ENCODE measurements around the gene TP73.

The TP73 gene

DNA sequence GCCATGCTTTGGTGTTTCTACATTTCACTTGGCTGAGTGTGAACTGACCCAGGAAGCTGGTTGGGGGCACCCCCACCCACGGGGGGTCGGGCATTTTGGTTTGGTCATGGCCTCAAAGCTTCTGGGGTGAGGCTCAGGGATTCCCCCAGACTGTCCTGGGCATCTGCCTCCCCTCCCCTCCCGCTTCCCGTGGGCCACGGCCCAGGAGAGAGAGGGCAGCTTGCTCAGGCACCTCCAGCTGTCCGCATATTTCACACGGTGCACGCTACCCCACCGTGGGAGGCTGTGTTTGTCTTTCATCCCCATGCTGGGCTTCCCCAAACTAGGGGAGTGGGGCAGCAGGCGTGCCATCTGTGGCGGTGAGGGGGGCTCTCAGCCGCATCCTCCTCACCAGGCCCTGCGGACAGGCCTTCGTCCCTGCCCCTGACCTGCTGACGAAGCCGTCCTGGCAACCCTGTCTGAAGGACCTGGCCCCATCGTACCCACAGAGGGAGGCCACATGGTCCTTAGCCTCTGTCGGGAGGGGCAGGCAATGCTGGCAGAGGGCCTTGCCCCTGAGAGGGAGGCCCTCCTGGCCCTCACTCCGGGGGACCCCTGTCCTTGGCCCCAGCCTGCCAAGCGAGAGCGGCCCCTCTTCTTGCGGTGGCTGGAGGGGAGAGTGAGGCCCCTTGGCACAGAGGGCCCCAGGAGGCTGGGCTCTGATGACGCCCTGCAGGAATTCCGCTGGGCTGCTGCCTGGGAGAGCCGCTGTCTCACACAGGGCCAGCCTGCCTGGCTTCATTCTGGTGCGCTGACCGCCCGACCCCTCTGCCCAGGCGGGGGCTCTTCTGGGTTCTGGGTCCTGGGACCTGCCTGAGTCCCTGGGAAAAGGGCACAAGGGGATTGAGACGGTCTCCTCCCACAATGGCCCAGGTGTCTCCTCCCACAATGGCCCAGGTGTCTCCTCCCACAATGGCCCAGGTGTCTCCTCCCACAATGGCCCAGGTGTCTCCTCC is 22.1 kb downstream of the TP73 start:
- DNase-seq = no peak

DNA sequence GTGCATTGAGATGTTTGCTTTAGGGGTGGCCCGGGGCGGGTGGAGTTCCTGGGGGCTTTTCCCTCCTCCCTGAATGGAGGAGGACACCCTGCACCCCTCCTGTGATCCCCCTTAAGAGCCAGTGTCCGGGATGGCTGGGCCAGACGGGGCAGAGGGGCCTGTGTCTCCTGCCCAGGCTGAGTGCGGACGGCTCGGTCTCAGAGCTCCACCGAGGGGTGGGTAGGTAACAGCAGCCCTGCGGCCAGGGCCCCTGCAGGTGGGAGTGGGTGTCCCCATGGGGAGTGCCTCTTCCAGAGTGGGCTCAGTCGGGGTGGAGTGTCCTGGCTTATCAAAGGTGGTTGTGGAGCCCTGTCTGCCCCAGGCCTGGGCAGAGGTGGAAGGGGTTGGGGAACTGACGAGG is 23.1 kb downstream of the TP73 start:
- DNase-seq = no peak

DNA sequence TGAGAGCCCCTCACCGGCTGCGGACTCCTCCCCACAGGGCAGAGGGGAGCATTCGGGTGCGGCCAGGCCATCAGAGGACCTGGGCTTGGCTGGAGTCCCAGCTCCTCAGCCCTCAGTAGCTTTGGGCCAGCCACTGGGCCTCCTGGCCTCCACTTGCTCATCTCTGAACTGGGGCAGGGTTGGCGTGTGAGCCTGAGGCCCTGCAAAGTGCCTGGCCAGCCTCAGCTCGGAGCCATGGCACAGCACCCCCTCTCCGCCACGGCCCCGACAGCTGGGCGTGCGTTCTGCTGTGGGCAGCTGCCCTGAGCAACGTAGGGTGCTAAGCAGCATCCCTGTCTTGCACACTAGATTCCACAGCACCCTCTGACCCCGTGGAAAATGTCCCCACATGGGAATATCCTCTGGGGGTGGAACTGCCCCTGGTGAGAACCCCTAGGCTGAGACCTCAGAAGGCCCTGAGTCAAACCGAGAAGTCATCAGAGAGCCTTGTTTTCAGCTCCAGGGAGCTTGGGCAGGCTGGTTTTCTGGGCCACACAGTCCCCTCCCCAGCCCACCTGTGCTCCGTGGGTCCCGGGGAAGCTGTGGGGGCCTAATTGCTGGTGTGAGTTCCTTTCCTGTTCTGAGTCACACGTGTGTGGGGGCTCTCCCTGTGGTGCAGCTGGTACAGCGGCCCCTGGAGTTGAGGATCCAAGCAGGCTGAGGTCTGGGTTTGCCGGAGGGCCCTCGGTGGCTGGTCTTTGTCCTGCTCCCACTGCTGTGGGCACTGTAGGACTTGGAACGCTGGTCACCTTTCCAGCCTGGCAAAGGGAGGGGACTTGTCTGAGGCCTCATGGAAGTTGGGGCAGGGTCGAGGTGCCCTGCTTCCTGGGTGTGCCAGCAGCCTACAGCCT is 24.5 kb downstream of the TP73 start:
- no peak for DNase-seq

DNA sequence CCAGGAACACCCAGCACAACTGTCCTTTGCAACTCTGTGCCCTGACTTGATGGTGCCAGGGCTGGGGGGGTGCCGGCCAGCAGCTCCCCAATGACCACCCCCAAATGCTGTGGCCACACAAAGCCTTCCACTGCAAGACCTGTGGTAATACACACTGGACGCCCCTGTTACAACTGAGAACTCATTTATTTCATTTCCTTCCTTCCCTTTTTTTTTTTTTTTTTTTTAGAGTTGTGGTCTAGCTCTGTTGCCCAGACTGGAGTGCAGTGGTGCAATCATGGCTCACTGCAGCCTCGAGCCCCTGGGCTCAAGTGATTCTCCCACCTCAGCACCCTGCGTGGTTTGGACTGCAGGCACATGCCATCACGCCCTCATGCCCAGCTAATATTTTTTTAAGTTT is 25.2 kb downstream of the TP73 start:
- peak; percentile 34 for DNase-seq

DNA sequence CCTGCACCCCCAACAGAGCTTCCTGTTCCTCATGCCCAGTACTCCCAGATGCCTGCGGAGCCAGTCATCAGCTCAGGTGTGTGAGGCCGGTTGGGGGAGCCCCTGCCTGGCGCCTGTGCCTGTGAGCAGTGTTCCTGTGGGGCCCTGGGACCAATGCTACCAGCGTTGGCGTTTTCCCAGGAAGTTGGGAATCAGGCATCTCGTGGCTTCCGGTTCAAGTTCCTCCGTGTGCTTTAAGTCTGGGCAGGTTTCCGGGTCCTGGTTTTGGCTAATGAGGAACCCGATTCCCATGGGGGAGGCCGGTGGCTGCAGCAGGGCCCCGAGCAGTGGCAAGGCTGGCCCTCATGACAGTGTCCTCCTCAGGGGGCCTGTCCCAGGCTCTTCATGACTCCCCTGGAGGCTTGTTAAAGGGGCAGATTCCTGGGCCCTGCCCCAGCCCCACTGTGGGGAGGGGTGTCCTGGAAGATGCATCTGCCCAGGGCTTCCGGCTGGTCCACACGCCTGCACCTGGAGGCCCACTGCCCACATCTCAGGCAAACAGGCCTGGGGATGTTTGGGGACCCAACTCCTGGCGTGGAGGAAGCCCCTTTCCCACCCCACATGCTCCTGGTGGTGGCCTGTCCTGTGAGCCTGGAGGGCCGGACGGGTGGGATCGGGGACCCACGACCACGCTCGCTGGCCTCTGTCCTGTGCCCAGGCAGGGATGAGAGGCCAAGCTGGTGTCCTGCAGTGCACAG is 26.2 kb downstream of the TP73 start:
- DNase-seq = no peak

DNA sequence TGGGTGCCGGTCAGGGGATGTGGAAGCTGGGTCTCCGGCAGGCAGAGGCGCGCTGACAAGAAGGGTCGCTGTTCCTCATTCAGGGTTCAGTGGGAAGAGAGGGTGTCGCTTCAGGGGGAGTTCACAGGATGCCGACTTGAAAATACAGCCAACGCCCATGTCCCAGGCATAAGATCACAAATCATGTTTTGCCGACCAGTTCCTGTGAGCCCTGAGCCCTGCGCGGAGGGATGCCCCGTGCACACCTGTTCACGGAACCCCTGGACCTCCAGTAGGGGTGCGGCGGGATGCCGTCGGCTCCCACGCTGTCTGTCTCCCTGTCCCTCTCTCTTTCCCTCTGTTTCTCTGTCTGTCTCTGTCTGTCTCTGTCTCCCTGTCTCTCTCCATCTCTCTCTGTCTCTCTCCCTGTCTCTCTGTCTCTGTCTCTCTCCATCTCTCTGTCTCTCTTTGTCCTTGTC is 26.8 kb downstream of the TP73 start:
- DNase-seq = no peak

DNA sequence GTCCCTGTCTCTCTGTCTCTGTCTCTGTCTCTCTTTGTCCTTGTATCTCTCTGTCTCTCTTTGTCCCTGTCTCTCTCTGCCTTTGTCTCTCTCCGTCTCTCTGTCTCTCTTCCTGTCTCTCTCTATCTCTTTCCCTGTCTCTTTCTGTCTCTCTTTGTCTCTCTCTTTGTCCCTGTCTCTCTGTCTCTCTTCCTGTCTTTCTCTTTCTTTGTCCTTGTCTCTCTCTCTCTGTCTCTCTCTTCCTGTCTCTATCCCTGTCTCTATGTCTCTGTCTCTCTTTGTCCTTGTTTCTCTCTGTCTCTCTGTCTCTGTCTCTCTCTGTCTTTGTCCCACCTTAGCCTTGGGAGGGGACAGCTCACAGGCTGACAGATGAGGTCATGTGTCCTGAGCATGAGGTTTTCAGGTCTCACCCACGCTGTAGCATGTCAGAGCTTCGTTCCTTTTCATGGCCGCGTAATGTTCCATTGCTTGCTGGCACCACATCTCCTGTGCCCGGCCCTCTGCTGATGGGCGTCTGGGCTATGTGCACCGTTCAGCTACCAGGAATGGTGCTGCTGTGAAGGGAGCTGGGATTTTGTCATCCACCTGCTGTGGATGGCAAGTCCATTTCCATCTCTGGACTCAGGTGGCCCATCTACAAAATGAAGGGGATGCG is 27.6 kb downstream of the TP73 start:
- DNase-seq = no peak

DNA sequence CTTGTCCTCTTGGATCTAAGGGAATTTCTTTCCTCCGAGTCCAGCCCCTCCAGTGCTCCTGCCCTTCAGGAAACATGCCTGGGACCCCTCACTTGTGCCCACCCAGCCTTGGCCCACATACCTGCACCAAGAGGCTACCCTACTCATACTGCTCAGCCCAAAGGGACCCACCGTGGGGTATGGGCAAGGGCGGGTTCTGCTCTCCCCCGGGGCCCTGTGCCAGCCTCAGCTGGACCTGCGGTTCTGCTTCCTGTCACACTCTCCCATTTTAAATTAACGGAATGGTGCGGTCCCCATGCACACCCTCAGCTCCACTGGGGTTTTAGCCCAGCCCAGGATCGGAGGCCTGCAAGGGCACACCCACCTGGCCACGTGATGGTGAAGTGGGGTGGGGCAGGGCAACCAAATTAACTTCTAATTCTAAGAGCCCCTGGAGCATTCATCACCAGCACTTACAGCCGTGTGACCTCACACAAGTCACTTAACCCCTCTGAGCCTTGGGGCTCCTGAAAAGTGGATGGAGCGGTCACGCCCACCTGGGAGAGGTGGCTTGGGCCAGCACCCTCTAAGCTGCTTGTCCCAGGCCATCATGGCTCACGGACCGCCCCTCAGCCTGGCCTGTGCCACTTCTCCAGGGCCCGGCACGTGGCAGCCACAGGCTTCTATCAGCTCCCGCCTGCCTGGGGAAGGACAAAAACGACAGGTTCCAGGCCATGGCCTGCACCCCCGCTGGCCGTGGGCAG is 28.3 kb downstream of the TP73 start:
- DNase-seq = no peak

DNA sequence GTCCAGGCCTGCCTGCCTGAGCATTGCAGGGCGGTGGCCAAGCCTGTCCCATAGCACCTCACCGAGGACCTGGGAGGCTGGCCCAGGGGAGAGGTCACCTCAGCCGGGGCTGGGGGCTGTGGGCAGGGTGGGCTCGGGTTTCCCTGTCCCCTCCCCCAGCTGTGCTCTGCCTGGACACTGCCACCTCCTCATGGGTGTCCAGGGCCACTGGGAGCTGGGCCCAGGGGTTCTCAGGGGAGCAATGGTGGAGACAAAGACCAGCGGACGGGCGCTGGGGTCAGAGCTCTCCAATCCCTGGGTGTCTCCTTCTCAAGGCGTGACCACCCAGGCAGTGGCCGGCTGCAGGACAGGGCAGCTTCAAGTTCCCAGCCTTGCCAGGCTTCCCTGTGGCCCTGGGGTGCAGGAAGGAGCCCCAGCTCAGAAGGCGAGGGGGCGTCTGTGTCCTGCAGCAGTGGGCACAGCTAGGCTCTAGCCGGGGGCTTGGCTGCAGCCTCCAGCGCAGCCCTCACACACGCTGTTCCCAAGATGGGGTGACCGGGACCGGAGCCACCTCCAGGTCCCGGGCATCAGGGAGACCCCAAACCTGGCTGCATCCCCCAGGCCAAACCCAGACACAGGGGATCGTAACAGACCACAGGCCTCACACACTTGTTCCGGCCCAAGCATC is 29.0 kb downstream of the TP73 start:
- DNase-seq = no peak

DNA sequence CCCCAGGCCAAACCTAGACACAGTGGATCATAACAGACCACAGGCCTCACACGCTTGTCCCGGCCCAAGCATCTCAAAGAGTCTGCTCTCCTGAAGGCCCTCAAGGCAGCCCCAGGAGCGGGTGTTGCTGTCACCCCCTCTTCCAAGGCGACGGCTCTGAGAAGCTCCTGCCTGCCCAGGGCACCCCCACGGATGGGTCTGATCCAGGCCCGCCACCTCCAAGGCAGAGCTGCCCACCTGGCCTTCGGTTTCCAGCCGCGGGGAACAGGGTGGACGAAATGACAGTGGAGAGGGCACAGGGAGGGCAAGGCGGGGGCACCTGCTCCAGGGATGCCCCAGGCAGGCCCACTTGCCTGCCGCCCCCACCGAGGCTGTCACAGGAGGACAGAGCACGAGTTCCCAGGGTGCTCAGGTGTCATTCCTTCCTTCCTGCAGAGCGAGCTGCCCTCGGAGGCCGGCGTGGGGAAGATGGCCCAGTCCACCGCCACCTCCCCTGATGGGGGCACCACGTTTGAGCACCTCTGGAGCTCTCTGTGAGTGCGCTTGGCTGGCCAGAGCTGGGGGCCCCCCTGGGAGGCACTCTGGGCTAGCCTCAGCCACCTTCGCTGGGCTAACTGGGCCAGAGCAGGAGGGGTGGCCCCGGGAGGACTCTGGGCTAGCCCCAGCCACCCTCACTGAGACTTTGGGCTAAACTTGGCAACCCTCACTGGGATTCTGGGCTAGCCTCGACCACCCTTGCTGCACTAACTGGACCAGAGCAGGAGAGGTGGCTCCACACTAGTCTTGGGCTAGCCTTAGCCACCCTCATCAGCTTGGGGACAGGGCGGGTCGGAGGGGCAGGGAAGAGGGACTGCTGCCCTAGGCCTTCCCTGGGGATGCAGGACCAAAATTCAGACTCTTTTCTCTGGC is 29.8 kb downstream of the TP73 start:
- no peak for DNase-seq

DNA sequence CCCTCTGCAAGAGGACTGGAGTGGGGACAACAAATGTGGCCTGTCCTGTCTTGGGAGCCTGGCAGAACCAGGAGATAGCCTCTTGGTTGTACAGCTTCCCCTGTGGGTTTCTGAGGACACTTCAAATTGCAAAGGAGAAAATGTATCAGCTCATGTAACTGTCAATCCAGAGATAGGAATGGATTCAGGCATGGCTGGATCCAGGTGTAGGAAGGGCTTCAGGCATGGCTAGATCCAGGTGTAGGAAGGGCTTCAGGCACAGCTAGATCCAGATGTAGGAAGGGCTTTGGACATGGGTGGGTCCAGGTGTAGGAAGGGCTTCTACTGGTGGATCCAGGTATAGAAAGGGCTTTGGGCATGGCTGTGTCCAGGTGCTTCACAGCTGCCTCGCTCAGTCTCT is 30.9 kb downstream of the TP73 start:
- DNase-seq = no peak

DNA sequence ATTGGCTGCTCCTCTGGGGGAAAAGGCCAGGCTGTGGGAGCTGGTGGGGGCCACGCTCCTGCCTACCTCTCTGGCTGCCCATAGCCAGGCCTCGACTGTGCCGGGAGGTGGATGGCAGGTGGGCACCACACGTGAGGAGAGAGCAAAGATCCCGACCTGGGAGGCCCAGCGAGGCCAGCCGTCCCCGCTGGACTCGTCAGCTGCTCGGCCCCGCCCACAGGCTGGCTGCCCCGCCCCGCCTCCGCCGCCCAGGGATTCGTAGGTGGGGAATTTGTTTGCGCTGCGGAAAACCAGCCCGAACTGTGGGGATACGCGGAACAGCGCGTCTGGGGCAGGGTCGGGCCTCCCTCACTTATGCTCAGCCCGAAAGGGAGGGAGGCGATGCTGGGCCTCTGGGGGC is 31.7 kb downstream of the TP73 start:
- no peak for DNase-seq

DNA sequence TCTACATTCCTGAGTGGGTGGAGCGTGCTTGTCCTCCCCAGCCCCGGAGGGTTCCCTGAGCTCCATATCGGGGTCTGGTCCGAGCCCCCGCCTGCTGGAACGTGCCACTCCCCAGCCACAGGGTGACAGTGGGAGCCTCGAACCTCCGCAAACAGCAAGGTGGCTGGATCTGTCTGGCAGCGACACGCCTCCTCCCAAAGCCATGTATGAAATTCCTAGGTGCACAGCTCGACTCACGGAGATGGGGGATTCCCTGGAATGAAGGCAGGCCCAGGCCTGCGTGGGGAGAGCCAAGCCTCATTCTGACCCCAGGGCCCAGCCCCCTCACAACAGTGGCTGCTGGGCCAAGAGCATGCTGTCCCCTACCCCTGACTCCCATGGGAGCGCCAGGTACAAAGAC is 32.9 kb downstream of the TP73 start:
- no peak for DNase-seq

DNA sequence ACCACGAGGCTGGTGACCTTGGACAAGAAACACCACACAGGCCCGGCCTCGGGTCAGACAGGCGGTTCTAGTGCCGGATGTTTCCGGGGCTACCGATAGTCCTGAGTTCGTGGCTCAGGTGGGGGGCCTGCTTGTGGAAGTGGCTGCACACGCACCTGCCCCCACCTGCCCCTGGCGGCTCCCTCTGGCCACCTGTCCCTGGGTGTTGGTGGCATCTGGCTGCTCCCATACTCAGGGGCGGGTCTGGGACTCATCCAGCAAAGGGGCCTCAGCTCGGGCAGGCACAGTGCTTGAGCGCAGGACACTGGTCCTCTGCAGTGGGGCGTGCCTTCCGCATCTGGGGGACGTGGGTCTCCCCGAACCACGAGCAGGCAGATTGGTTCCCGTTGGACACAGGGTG is 33.6 kb downstream of the TP73 start:
- no peak for DNase-seq

DNA sequence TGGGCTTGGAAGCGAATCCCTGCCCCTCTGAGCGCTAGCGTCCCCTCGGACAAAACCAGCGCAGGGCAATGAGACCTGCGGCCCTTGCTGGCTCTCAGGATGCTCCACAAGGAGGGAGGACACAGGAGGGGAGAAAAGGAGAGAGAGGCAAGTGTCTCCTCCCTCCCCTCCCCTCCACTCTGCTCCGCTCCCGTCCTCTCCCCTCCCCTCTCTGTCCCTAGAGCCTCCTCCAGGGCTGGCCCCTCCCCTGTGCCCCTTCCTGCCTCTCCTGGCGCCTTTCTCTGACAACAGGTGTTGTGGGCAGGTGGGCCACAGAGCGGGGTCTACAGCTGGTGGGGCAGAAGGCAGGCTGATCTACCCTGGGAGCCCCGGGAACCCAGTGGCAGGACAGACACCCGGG is 35.2 kb downstream of the TP73 start:
- no peak for DNase-seq

DNA sequence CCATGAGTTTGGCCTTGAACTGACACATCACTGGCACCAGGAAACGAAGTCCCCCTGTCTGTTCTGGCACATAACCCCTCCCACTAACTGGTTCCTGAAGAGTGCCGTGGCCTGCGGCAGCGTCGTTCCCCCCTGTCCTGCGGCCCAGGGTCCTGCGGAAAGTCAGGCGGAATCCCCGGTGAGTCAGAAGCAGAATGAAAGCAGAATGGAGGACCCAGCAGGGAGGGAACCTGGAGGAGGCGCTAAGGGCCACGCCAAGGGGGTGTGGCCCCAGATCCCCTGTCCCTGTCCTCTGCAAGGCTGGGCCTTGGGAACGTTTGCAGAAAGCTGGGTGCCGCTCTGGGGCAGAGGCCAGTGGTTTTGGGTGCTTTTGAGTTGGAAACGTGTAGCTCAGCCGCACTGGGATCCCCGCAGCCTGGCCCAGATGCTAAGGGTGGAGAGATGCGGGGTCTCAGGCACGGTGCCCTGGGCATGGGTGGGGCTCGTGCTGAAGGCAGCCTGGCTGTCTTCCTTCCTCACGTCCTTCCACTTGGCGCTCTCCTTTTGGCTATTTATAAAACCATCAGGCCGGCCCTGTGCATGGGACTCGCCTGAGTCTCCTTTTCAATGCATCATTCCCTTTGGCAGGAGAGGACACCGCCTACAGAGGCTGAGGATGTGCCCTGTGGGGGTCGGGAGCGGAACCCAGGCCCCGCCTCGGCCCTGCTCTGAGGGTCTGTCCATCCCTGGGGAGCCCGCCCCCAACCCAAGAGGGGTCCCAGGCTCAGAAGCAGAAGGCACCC is 36.2 kb downstream of the TP73 start:
- DNase-seq = no peak

DNA sequence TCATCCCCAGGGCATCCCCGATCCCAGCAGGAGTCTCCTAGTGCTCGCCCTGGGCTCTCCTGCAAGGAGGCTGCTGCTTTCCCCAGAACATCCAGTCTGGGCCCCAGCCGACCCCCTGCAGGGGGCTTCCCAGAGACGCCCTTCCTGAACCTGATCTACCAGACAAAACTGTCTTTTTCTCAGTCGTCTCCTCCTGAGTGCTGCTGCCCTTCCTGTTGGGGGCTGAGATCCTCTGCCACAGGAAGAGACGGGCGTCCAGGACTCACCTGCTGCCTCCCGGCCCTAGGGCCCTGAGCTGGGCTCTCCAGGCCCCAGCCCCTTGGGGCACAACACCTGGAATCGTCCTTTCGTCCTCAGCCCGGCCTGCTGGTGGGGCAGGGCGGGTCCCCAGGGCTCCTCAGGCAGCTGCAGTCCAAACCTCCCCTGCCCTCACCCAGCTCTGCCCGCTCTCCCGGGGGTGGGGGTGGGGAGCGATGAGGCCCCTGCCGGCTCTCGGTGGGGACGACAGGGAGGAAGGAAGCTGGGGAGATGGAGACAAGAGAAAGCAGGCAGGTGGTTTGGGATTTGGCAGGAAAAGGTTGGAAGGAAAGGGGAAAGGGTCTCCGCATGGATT is 36.9 kb downstream of the TP73 start:
- DNase-seq = no peak

DNA sequence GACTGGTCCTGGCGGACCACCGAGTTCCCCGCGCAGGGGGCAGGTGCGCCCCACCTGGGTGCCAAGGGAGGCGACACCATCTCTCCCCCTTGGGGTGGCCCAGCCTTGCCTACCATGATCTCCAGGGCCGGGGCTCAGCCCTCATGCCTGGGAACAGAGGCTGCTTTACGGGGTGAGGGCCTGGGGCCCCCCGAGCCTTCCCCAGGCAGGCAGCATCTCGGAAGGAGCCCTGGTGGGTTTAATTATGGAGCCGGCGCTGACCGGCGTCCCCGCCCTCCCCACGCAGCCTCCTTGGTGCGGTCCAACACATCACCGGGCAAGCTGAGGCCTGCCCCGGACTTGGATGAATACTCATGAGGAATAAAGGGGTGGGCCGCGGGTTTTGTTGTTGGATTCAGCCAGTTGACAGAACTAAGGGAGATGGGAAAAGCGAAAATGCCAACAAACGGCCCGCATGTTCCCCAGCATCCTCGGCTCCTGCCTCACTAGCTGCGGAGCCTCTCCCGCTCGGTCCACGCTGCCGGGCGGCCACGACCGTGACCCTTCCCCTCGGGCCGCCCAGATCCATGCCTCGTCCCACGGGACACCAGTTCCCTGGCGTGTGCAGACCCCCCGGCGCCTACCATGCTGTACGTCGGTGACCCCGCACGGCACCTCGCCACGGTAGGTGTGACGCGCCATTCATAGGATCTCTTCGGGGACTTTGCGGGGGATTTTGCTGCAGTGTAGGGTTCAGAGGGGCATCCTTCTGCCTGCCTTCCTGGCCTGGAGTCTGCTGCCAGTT is 38.2 kb downstream of the TP73 start:
- DNase-seq = no peak

Data from SIG-M5 (cell line).